GM10266 (cell line): ENCODE data around the gene CDH26.

Experiments
- DNase-seq: peaks from one replicate; pipeline ENCODE4 v3.0.0; 2012; ENCODE audit errors: extremely low spot score
- TF ChIP-seq, protein P1 (sequence below): IDR thresholded peaks from 2 replicates; pipeline ENCODE4 v1.5.1; 2012; ENCODE audit warnings: mild to moderate bottlenecking, low read depth; ENCODE audit not compliant: control insufficient read depth, insufficient read depth; ENCODE audit errors: missing control alignments

The CDH26 gene

GRCh38 chr20:59962155-59962554 lies 3.9 kb downstream of the CDH26 start:
- TF ChIP-seq, protein P1, sequence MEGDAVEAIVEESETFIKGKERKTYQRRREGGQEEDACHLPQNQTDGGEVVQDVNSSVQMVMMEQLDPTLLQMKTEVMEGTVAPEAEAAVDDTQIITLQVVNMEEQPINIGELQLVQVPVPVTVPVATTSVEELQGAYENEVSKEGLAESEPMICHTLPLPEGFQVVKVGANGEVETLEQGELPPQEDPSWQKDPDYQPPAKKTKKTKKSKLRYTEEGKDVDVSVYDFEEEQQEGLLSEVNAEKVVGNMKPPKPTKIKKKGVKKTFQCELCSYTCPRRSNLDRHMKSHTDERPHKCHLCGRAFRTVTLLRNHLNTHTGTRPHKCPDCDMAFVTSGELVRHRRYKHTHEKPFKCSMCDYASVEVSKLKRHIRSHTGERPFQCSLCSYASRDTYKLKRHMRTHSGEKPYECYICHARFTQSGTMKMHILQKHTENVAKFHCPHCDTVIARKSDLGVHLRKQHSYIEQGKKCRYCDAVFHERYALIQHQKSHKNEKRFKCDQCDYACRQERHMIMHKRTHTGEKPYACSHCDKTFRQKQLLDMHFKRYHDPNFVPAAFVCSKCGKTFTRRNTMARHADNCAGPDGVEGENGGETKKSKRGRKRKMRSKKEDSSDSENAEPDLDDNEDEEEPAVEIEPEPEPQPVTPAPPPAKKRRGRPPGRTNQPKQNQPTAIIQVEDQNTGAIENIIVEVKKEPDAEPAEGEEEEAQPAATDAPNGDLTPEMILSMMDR, result no peak

DNA sequence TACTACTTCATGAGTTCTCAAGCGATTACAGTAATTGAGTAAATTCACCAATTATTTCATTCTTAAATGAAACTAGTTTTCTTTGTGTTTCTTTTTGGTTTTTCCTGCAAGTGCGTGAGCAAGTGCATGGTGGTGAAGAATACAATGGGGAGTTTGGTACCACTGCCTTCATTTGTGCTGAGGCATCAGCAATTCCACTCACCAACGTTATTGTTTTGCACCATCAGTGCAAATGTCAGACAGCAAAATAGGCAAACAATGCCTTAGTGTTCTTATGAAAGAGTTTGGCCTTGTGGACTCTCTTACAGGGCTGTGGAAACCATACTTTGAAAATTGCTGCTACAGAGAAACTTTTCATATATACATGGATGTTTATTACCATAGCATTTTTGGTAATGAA lies 8.2 kb downstream of the CDH26 start:
- TF ChIP-seq, protein P1, result no peak
- no peak for DNase-seq

More at GRCh38 chr20:59962155-59962554, 3.9 kb downstream of the CDH26 start:
- DNase-seq, result no peak

GRCh38 chr20:59971428-59971827 lies 13.2 kb downstream of the CDH26 start:
- TF ChIP-seq, protein P1, result no peak
- no peak for DNase-seq

- no peak for DNase-seq
- TF ChIP-seq, protein P1, result no peak
Observed at GRCh38 chr20:59972037-59972801, 14.0 kb downstream of the CDH26 start.

- no peak for DNase-seq
- TF ChIP-seq, protein P1, result no peak
Observed at GRCh38 chr20:59976156-59976782, 18.0 kb downstream of the CDH26 start.

- TF ChIP-seq, protein P1, result no peak
- no peak for DNase-seq
Observed at GRCh38 chr20:59977086-59977485, 18.9 kb downstream of the CDH26 start.

GRCh38 chr20:59983076-59983475 lies 24.9 kb downstream of the CDH26 start:
- DNase-seq, result no peak
- TF ChIP-seq, protein P1, result no peak
